Superior temporal gyrus (tissue), 1 donor: ENCODE measurements around the gene ZNF444.

Experiments used
- DNase-seq: peaks from one replicate; pipeline ENCODE4 v3.0.0-alpha.2; 2016; ENCODE audit errors: extremely low spot score

Gene ZNF444

DNA sequence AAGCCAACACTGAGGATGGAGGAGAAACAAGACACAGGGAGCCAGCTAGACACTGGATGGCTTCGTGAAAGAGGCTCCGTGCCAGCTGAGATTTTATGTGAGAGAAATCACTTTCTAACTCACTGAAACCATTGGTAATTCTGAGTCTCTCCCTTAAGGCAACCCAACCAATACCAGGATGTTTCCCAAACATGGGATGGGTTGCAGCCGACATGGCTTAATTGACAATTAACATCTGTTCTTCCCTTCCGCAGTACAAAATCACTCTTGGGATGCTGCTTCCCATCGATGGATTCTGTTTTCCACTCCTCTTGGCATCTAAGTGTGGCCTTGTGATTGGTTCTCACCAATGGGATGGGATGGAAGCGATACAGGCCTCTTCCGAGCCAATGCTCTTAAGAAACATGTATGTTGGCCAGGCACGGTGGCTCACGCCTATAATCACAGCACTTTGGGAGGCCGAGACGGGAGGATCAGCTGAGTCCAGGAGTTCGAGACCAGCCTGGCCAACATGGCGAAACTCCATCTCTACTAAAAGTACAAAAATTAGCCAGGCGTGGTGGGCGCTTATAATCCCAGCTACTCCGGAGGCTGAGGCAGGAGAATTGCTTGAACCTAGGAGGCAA is 17.7 kb upstream of the ZNF444 start:
- no peak for DNase-seq

DNA sequence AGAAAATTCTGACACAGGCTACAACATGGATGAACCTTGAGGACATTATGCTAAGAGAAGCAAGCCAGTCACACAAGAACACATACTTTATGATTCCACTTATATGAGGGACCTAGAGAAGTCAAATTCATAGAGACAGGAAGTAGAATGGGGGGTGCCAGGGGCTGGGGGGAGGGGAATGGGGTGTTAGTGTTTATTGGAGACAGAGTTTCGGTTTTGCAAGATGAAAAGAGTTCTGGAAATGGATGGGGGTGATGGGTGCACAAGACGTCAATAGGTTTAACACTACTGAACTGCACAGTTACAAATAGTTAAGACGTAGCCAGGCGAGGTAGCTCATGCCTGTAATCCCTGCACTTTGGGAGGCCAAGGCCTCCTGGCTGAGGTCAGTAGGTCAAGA is 16.5 kb upstream of the ZNF444 start:
- no peak for DNase-seq

DNA sequence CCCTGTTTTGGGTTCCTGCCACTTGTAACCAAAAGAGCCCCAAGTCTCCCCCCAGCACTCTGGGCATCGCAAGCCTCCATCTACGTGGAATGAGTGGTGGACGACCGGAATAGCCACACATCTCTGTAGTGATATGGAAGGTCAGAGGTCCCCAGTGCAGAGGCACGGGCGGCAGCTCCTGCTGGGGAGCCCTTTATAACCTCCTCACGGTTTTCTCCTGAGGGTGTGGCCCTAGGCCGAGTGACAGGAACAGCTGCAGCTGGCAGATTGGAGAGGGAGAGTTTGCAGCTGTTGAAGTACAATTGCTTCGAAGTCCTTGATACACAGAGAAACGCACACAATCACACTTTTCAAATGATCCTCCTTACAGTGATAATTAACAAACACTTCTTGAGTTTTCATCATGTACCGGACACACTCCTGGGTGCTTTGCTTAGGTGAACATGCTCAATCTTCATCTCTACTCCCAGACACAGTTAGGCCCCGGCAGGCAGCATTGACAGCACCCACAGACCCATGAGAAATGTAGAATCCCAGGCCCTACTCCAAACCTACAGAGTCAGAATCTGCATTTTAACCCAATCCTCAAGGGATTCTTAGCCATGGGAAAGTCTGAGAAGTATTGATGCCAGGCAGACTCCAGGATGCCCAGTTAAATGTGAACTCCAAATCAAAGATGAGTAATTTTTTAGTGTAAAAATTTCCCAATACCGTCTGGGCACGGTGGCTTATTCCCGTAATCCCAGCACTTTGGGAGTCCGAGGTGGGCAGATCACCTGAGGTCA is 15.1 kb upstream of the ZNF444 start:
- no peak for DNase-seq

DNA sequence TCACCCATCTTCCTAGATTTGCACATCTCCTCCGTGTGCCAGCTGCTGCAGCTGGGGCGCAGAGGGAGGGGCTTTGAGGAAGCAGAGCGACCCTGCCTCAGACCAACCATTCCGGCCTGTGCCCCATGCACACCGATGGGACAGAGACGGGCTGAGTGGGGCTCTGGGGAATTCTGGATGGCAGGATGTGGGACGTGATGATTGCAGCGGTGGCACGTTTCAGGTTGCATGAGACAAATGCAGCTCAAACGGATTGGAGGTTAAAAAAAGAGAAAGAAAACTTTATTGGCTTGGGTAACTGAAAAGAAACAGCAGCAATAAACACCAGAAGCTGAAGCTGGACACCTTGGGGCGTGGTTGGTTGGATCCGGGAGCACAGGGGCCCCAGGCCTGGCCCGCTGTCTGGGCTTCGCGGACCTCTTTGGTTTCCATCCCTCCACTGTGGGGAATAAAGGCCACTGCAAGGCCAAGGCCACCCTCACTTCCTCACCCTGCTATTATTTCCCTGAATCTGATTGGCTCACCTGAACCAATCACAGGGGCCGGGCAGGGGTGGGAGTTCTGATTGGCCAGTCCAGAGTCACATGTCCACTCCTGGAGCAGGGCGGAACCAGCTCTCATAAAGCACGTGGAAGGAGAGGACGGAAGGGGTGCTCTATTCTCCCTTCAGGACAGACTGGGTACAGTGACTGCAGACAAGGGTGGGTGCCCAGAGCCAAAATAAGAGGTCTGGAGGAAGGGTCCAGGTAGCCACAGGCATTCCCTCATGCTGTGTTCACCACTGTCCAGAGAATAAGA is 13.9 kb upstream of the ZNF444 start:
- DNase-seq, result no peak

DNA sequence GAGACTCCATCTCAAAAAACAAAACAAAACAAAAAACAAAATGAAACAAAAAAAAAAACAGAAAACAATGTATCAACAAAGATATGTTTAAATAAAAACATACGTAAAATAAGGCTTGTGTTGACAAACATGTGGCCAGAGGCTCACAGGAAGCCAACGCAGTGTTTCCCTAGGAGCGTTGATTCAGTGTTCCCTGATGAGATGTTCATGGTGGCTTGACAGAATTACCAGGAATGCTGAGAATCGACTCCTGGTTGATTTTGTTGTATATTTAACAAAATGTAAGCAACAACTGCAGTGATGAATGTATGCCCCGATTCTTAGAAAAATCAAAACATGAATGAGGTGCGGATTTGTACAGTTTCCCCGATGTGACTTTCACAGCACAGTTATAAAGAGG is 11.1 kb upstream of the ZNF444 start:
- DNase-seq, result no peak

DNA sequence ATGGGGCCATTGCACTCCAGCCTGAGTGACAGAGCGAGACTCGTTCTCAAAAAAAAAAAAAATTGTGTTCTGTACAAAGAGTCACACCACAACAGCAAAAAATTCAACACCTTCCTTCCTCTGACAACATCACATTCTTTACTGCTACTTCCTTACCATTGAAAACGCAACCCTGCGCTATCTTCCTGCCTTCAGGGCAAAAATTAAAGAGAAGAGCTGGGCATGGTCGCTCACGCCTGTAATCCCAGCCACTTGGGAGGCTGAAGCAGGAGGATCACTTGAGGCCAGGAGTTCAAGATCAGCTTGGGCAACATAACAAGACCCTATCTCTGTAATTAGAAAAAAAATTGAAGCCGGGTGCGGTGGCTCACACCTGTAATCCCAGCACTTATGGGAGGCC is 9.4 kb upstream of the ZNF444 start:
- no peak for DNase-seq

DNA sequence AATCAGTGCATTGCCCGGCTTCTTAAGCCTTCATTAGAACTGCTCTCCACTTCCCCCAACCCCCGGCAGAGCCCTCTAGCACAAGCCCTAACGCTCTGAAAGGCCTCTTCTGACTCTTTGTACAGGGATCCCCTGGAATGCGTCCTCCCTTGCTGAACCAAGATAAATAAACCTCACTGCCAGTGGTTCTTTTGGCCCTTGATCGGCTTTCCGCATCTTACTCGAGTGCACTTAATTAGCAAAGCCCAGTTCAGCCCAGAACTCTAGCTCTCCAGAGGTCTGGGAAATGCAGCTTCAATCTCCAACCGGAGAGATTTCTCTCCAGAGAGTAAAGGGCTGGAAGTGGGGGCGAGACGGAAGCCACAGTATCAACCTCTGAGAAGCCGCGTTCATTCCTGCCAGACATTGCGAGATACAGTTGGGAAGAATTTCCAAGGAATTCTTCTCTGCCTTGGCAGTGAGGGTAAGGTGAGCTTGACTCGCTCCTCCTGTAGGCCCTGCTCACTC is 8.7 kb upstream of the ZNF444 start:
- no peak for DNase-seq

DNA sequence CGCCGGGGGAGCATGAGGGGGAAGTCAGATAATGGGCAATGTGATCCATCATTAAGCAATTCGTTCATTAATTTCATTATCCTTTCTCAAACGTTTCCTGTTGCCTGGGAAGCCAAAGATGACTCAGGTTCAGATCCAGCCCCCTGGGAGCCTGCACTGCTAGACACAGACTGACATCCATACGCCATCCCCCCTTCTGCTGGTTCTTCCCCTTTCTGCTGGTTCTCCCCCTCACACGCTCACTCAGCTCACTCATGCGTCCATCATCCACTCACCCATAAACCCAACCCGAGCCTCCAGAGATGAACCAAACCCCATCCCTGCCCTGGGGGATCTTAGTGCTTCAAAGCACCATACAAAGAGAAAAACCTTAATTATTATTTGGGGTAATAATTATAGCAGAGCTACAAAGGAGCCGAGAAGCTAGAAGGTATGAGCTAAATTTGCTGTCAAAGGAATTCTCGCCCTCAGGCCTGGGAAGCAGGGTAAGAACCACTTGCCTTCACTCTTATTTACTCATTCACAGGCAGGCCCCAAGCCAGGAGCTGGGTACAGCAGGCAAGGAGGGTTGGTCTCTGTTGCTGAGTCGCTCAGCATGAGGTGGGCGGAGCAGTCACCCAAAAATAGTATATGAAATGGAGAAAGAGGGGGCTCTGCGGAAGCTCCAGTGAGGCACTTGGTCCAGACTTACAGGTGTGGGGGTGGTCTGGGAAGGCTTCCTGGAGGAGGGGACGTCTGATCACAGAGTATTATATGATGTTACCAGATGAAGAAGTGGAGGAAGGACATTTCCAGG is 7.0 kb upstream of the ZNF444 start:
- no peak for DNase-seq

DNA sequence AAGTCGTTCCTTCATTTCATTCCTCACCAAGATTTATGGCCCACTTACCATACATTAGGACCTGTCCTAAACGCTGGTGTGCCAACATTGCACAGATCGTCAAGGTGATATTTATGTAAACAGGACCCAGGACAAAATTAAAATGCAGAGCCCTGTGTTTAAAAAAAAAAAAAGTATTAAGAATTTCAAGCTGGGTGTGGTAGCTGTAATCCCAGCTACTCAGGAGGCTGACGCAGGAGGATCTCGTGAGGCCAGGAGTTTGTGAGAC is 6.5 kb upstream of the ZNF444 start:
- DNase-seq, result no peak

DNA sequence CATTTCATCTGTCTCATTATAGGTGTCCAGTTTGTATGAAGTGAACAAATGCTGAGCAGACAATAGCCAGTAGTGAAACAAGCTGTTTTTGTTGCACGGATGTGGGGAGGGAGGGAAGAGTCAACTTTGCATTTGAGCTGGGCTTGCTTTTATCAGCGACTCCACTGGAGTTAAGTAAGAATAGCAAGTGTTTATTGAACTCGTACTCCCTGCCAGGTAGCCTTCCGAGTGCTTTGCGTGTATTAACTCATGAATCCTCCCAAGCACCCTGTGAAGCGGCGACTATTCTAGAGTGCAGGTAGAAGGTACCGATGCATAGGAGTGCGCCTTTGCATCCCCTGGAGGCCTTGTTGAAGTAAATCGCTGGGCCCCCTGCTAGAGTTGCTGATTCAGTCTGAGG is 4.7 kb upstream of the ZNF444 start:
- DNase-seq, result no peak

DNA sequence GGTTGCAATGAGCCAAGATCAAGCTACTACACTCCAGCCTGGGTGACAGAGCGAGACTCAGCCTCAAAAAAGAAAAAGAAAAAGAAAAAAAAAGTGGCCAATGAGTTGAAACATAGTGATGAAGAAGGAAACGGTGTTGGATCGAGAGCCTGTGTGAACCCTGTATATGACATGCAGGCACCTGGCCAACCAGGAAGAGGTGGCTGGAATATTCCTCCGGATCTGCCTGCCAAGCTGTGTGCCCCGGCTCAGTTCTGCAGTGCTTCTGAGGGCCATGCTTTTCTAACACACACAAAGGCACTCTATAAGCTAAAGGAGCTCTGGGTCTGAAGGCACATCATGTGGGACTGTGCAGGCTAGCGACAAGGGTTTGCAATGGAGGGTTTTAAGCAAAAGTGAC is 3.7 kb upstream of the ZNF444 start:
- no peak for DNase-seq

DNA sequence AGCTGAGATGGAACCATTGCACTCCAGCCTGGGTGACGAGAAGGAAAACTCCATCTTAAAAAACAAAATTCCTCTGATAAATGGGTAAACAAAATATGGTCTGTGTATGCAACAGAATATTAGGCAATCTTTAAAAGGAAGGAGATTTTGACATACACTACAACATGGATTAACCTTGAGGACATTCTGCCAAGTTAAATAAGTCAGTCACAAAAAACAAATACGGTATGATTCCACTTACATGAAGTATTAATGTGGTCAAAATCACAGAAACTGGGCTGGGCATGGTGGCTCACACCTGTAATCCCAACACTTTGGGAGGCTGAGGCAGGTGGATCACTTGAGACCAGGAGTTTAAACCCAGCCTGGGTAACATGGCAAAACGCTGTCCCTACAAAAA is 3.0 kb upstream of the ZNF444 start:
- no peak for DNase-seq

DNA sequence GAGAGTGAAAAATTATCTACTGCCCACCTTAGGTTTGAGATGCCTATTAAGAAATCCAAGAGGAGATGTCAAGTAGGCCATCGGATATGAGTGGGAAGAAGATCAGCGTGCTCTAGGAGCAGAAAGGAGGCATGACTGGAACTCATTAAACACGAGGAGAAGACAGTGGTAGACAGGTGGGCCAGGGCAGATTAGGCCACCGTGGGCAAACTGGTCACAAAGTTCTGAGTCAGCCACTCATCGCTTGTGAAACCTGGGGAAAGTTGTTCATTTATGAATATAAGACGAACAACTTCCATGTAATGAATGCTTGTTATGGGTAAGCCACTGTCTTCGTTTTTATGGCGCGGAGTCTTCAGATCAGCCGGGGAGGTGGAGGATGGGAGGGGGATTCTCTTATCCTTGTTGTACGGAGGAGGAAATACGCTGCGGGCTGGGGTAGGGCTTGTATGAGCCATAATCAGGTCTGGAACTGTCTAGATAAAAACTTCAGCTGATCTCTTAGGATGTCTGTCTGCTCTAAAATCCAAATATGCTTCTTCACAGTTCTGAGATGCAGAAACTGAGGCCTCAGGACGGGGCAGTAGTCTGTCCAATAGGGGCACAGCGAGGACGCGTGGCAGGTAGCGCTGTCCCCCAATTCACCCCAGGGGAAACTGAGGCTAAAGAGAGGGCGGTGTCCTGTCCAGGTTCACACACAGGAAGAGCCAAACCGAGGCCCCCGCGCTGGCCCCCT is 1.1 kb upstream of the ZNF444 start:
- no peak for DNase-seq

DNA sequence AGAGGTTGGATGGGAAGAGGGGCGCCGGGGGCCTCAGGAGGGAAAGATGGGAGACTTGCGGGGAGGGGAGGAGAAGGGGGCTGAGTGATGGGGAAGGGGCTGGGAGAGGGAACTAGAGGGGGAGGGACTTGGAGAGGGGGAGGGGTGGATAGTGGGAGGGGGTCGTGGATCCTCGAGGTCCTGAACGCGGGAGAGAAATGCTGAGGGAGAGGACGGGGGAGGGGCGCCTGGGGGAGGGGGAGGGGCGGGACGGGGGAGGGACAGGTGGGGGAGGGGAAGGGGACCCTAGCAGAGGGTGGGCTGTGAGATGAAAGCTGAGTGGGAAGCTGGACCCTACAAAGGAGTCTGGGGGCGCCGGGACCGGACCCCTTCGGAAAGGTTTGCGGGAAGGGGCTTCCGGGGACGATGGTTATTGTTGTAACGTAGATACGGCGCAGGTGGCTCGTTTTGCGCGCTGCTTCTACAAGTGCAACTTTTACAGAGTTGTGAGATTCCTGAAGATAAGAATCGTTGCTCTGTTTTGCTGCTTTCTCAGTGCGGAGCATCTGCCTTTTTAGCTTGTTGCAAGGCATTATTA is 418 bp downstream of the ZNF444 start:
- no peak for DNase-seq

DNA sequence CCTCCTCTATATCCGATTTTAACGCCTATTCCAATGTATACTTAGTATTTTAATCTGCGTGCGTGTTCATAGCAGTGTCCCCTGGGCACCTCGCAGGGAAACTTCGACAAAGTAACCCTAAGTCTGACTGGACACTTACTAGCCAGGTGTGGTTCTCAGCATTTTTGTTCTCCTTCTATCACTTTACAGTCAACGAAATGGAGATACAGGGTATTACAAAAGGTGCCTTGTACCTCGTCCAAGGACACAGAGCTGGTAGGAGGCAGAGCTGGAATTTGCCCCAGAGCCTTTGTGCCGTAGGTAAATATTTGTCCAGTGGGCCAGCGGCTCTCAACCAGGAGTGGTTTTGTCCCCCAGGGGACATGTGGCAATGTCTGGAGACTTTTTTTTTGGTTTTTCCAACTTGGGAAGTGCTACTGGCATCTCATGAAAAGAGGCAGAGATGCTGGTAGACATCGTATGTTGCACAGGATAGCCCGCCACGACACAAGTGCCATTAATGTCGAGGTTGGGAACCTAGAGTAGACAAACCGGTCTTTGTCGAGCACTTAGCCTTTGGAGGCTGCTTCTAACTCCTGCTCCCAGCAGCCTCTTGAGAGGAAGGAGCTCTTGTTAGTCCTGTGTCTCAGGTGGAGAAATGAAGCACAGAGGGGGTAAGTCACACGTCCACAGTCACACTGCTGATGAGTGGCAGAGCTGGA is 1.1 kb downstream of the ZNF444 start:
- no peak for DNase-seq

DNA sequence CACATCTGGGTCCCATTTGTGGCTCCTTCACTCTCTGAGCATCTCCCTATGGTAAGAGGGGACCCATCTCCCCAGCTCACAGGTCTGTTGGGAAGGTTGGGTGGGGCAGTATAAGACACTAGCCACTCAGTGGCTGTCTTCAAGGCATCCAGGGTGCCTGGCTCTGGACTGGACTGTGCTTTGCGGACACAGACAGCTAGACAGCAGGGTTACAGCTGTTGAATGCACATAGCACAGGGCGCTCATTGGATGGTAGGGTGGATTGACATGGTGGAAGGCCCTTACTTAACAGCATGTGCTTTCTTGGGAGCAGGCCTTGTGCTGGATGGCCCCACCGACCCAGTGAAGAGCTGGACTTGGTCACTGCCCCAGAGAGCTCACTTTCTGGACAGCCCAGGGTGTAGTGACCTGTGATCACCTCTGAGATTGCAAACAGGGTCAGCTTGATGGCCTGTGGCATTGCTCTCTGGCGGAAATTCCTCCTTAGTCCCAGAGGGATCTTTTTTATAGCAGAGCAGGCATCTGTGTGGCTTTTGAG is 1.9 kb downstream of the ZNF444 start:
- no peak for DNase-seq

DNA sequence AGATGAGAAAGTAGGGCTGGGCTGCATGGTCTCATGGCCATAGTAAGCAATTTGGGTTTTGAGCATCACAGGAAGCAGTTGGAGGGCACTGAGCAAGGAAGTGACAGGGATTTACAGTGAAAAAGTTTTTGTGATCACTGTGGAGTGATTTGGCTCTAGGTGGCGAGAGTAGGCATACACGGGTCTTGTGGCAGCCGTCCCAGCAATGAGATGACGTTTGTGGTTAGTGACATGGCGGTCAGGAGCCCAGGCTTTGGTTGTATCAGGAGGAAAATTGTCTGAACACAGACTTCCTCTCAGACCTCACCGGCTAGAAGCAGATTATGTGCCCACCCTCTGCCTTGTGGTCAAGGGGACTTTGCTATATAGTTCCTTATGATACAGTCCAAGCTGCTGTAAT is 3.3 kb downstream of the ZNF444 start:
- no peak for DNase-seq

DNA sequence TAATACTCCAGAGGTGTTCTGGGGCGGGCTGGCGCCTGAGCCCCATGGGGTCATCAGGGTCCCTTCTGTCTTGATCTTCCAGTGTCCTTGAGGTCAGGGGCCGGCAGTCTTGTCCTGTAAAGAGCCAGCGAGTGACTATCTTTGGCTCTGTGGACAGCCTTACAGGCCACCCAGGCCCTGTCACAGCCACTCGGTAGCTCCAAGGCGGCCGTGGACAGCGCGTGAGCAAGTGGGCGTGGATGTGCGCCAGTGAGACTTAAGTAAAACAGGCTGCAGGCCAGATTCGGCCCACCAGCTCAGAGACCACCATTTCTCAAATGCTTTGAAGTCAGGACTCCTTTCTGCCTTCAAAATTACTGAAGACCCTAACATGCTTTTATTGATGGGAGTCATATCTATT is 3.7 kb downstream of the ZNF444 start:
- DNase-seq, result no peak

DNA sequence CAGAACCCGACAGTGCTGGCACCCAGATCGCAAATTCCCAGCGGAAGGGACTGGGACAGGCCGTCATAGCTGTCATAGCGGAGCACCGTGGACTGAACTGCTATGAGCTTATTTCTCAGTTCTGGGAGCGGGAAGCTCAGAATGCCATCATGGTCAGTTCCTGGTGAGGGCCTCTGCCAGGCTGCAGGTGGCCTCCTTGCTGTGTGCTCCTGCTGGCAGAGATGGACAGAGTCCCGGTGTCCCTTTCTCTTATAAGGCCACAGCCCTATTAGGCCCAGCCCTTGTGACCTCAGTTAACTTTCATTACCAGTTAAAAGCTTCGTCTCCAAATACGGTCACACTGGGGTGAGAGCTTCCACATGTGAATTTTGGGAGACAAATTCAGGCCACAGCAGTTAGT is 4.6 kb downstream of the ZNF444 start:
- no peak for DNase-seq

DNA sequence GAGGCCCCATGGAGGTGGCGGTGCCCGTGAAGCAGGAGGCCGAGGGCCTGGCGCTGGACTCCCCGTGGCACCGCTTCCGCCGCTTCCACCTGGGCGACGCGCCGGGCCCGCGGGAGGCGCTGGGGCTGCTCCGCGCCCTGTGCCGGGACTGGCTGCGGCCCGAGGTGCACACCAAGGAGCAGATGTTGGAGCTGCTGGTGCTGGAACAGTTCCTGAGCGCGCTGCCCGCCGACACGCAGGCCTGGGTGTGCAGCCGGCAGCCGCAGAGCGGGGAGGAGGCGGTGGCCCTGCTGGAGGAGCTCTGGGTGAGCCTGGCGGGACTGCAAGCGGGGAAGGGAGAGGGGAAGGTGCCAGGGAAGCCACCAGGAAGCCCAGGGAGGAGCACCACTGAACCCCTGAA is 5.8 kb downstream of the ZNF444 start:
- DNase-seq, result no peak
